Hepatocyte (in vitro differentiated cells): ENCODE results near the gene FARP1.

Source experiments
- CTCF ChIP-seq: fragments of 200-600 bp; sonication (generic); IDR thresholded peaks from 2 replicates; pipeline ENCODE4 v1.5.1; 2016; ENCODE audit warnings: antibody characterized with exemption, mild to moderate bottlenecking; ENCODE audit not compliant: poor library complexity
- EZH2 ChIP-seq: fragments of 200-600 bp; sonication (generic); IDR thresholded peaks from 2 replicates; pipeline ENCODE4 v1.6.1; 2016; ENCODE audit warnings: antibody characterized with exemption, mild to moderate bottlenecking, borderline replicate concordance
- EZH2phosphoT487 ChIP-seq: fragments of 200-600 bp; sonication (generic); IDR thresholded peaks from one replicate; pipeline ENCODE4 v1.6.1; 2018; ENCODE audit warnings: antibody characterized with exemption, mild to moderate bottlenecking, low read depth, moderate library complexity; ENCODE audit not compliant: unreplicated experiment, severe bottlenecking

DNA sequence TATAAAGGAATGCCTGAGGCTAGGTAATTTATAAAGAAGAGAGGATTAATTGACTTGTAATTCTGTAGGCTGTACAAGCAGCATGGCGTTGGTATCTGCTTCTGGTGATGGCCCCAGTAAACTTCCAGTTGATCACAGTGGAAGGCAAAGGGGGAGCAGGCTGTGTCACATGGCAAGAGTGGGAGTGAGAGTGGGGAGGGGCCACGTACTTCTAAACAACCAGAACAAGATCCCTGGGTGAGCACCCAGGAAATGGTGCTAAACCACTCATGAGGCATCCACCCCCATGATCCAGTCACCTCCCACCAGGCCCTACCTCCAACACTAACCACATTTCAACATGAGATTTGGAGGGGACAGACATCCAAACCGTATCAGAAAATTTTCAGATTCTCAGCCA is 37.2 kb downstream of the FARP1 start:
- TF ChIP-seq CTCF = no peak
- TF ChIP-seq EZH2 = no peak
- TF ChIP-seq EZH2phosphoT487 = no peak
